H9 (cell line): Measurements from ENCODE around the gene FAM120A. TPM values are rescaled to one million over a fixed set of nuclear protein-coding genes. Genes with fewer than 3 reads are reported as not detected.

ENCODE experiments used
- DNase-seq: peaks from one replicate; pipeline ENCODE4 v3.0.0-alpha.2; 2017
- H2AFZ ChIP-seq: one replicate; pipeline ENCODE4 v1.6.1; 2013; ENCODE audit warnings: mild to moderate bottlenecking, low read length, control low read depth, moderate library complexity
- H2AK5ac ChIP-seq: 2 replicates; pipeline ENCODE4 v1.6.1; 2013; ENCODE audit warnings: low read length, control low read depth, mixed read lengths; ENCODE audit not compliant: insufficient read length
- H2BK120ac ChIP-seq: one replicate; pipeline ENCODE4 v1.6.1; 2013; ENCODE audit warnings: low read depth, mild to moderate bottlenecking, low read length, control low read depth, inconsistent platforms; ENCODE audit not compliant: poor library complexity, severe bottlenecking
- H2BK12ac ChIP-seq: 2 replicates; pipeline ENCODE4 v1.6.1; 2013; ENCODE audit warnings: low read length, control low read depth, mixed read lengths, low read depth; ENCODE audit not compliant: insufficient read length
- H2BK15ac ChIP-seq: 2 replicates; pipeline ENCODE4 v1.6.1; 2013; ENCODE audit warnings: low read depth, low read length, control low read depth
- H2BK20ac ChIP-seq: one replicate; pipeline ENCODE4 v1.6.1; 2013; ENCODE audit warnings: low read depth, mild to moderate bottlenecking, low read length, control low read depth, inconsistent platforms; ENCODE audit not compliant: poor library complexity, severe bottlenecking
- H2BK5ac ChIP-seq: 2 replicates; pipeline ENCODE4 v1.6.1; 2013; ENCODE audit warnings: low read length, control low read depth, mixed read lengths; ENCODE audit not compliant: insufficient read length
- H3K14ac ChIP-seq: 2 replicates; pipeline ENCODE4 v1.6.1; 2013; ENCODE audit warnings: low read length, control low read depth; ENCODE audit not compliant: insufficient read depth
- H3K18ac ChIP-seq: 2 replicates; pipeline ENCODE4 v1.6.1; 2013; ENCODE audit warnings: low read depth, mild to moderate bottlenecking, mixed read lengths, low read length, control low read depth; ENCODE audit not compliant: insufficient read length
- H3K23ac ChIP-seq: 2 replicates; pipeline ENCODE4 v1.6.1; 2013; ENCODE audit warnings: low read length, control low read depth, mixed read lengths, low read depth; ENCODE audit not compliant: insufficient read length
- H3K23me2 ChIP-seq: 2 replicates; pipeline ENCODE4 v1.6.1; 2013; ENCODE audit warnings: low read depth, mild to moderate bottlenecking, mixed read lengths, low read length, control low read depth; ENCODE audit not compliant: insufficient read length, poor library complexity, severe bottlenecking
- H3K27ac ChIP-seq: 2 replicates; pipeline ENCODE4 v1.5.1; 2013; ENCODE audit warnings: low read length, control low read depth, mixed read lengths, low read depth; ENCODE audit not compliant: insufficient read length
- H3K27me3 ChIP-seq: 2 replicates; pipeline ENCODE4 v1.6.1; 2013; ENCODE audit warnings: low read length, control low read depth, inconsistent platforms; ENCODE audit not compliant: insufficient read depth
- H3K4ac ChIP-seq: 2 replicates; pipeline ENCODE4 v1.6.1; 2013; ENCODE audit warnings: low read depth, mild to moderate bottlenecking, control low read depth, inconsistent platforms, low read length, moderate library complexity
- H3K4me1 ChIP-seq: 2 replicates; pipeline ENCODE4 v1.6.1; 2013; ENCODE audit warnings: low read length, control low read depth, inconsistent platforms; ENCODE audit not compliant: insufficient read depth
- H3K4me2 ChIP-seq: 2 replicates; pipeline ENCODE4 v1.6.1; 2013; ENCODE audit warnings: low read length, control low read depth, mixed read lengths; ENCODE audit not compliant: insufficient read length, insufficient read depth
- H3K56ac ChIP-seq: 2 replicates; pipeline ENCODE4 v1.6.1; 2013; ENCODE audit warnings: low read depth, mild to moderate bottlenecking, mixed read lengths, low read length, control low read depth; ENCODE audit not compliant: insufficient read length
- H3K79me1 ChIP-seq: 2 replicates; pipeline ENCODE4 v1.6.1; 2013; ENCODE audit warnings: low read depth, mild to moderate bottlenecking, moderate library complexity, low read length, control low read depth, inconsistent platforms; ENCODE audit not compliant: insufficient read depth, poor library complexity, severe bottlenecking
- H3K79me2 ChIP-seq: 2 replicates; pipeline ENCODE4 v1.6.1; 2013; ENCODE audit warnings: low read length, control low read depth, inconsistent platforms; ENCODE audit not compliant: insufficient read depth
- H3K9ac ChIP-seq: 2 replicates; pipeline ENCODE4 v1.6.1; 2013; ENCODE audit warnings: low read length, control low read depth, mixed read lengths; ENCODE audit not compliant: insufficient read length; ENCODE audit errors: extremely low read depth
- H3K9me3 ChIP-seq: one replicate; pipeline ENCODE4 v1.6.1; 2013; ENCODE audit warnings: low read depth, low read length, inconsistent platforms; ENCODE audit not compliant: control insufficient read depth
- H3T11ph ChIP-seq: one replicate; pipeline ENCODE4 v1.6.1; 2013; ENCODE audit warnings: mild to moderate bottlenecking, low read length, control low read depth, inconsistent platforms
- H4K20me1 ChIP-seq: one replicate; pipeline ENCODE4 v1.6.1; 2013; ENCODE audit not compliant: control insufficient read depth, insufficient read length, insufficient read depth
- H4K5ac ChIP-seq: 2 replicates; pipeline ENCODE4 v1.6.1; 2013; ENCODE audit warnings: low read depth, mild to moderate bottlenecking, mixed read lengths, low read length, control low read depth; ENCODE audit not compliant: insufficient read length
- H4K8ac ChIP-seq: replicated peaks from 2 replicates; pipeline ENCODE4 v1.6.1; 2013; ENCODE audit warnings: low read length, control low read depth, mixed read lengths, low read depth; ENCODE audit not compliant: insufficient read length
- H4K91ac ChIP-seq: 2 replicates; pipeline ENCODE4 v1.6.1; 2013; ENCODE audit warnings: low read depth, mild to moderate bottlenecking, moderate library complexity, mixed read lengths, low read length, control low read depth; ENCODE audit not compliant: insufficient read length
- H3K27ac Mint-ChIP-seq, 3 experiments: 2 replicates in 2 of 3; 3 replicates in 1 of 3; pipeline ENCODE4 v1.8.0; 2020 to 2021; ENCODE audit warnings: mixed read lengths in 3 of 3, mild to moderate bottlenecking in 1 of 3, moderate library complexity in 1 of 3
- H3K27me3 Mint-ChIP-seq: 2 replicates; pipeline ENCODE4 v1.8.0; 2021; ENCODE audit warnings: low read depth, mild to moderate bottlenecking, moderate library complexity, mixed read lengths
- H3K36me3 Mint-ChIP-seq, 3 experiments: 2 replicates in 2 of 3; 3 replicates in 1 of 3; pipeline ENCODE4 v1.8.0; 2020 to 2021; ENCODE audit warnings: low read depth in 3 of 3, mixed read lengths in 3 of 3; ENCODE audit not compliant: insufficient read depth in 1 of 3
- H3K4me1 Mint-ChIP-seq, 2 experiments: 2 replicates each; pipeline ENCODE4 v1.8.0; 2020; ENCODE audit warnings: mixed read lengths in 2 of 2
- H3K4me3 Mint-ChIP-seq, 2 experiments: 2 replicates in 1 of 2; 3 replicates in 1 of 2; pipeline ENCODE4 v1.8.0; 2020 to 2021; ENCODE audit warnings: mild to moderate bottlenecking in 2 of 2, mixed read lengths in 2 of 2, moderate library complexity in 1 of 2
- H3K9me3 Mint-ChIP-seq, 2 experiments: 2 replicates in 1 of 2; 3 replicates in 1 of 2; pipeline ENCODE4 v1.8.0; 2020; ENCODE audit warnings: mild to moderate bottlenecking in 2 of 2, mixed read lengths in 2 of 2, moderate library complexity in 1 of 2
- WGBS: extraction: QIAGEN DNeasy Blood & Tissue Kit; methylation state at CpG from one replicate; pipeline ENCODE4 v1.1.7; 2013; ENCODE audit warnings: missing lambda C conversion rate, low lambda C conversion rate, mixed read lengths; ENCODE audit not compliant: insufficient read length; ENCODE audit errors: extremely low coverage; 5-methylcytosine and 5-hydroxymethylcytosine counted together
- total RNA-seq: library from RNA; stranded (reverse); gene quantifications from 2 replicates; pipeline ENCODE4 v1.2.1, GENCODE V29; 2021
- TF ChIP-seq, protein P1 (sequence below): fragments of 200-600 bp; sonication (generic); conservative IDR thresholded peaks from 3 replicates; pipeline ENCODE4 v1.8.0; 2021; ENCODE audit warnings: antibody characterized with exemption, mild to moderate bottlenecking

The FAM120A gene
- total RNA-seq, 1 experiment from 2014 or later, result 57.7 TPM

GRCh38 chr9:93475108-93475507 lies 23.6 kb downstream of the FAM120A start:
- Histone ChIP-seq H2BK120ac (no peak overlapping the region), H2BK12ac (no peak overlapping the region), H3K56ac (no peak overlapping the region), H3K23ac (no peak overlapping the region), H2BK20ac (no peak overlapping the region), H2BK15ac (no peak overlapping the region), H4K5ac (no peak overlapping the region), H3K27ac (no peak overlapping the region), H3T11ph (no peak overlapping the region), H3K4ac (no peak overlapping the region), H2BK5ac (no peak overlapping the region), H4K20me1 (no peaks in the 10 kb centered on the region), H3K4me1 (no peaks in the 10 kb centered on the region), H3K27me3 (no peaks in the 10 kb centered on the region), H4K91ac (no peak overlapping the region), H3K9me3 (no peaks in the 10 kb centered on the region), H3K23me2 (no peaks in the 10 kb centered on the region), H2AK5ac (no peak overlapping the region), H3K4me2 (no peak overlapping the region), H3K14ac (no peak overlapping the region), H3K9ac (no peak overlapping the region), H4K8ac (no peak overlapping the region), H3K79me2 (peaks cover 2% of the 10 kb centered on the region; the same call in 1 of the 2 replicates), H2AFZ (no peak overlapping the region), H3K18ac (no peak overlapping the region), H3K79me1 (no peaks in the 10 kb centered on the region)
- Mint-ChIP-seq H3K9me3 (no peaks in the 10 kb centered on the region), H3K4me3 (no peak overlapping the region), H3K27ac (peak overlapping the region in 1 of 3 experiments; percentile 17; a peak in 1 of 7 replicates), H3K27me3 (no peaks in the 10 kb centered on the region), H3K36me3 (peaks cover 17 to 47% (median 43%) of the 10 kb centered on the region in 3 experiments; a peak in 6 of 7 replicates), H3K4me1 (peaks cover 13 to 20% of the 10 kb centered on the region in 2 experiments)
- DNase-seq, result no peak
- WGBS, result no CpG with 5 or more reads among the region's 3 CpGs
- TF ChIP-seq, protein P1, sequence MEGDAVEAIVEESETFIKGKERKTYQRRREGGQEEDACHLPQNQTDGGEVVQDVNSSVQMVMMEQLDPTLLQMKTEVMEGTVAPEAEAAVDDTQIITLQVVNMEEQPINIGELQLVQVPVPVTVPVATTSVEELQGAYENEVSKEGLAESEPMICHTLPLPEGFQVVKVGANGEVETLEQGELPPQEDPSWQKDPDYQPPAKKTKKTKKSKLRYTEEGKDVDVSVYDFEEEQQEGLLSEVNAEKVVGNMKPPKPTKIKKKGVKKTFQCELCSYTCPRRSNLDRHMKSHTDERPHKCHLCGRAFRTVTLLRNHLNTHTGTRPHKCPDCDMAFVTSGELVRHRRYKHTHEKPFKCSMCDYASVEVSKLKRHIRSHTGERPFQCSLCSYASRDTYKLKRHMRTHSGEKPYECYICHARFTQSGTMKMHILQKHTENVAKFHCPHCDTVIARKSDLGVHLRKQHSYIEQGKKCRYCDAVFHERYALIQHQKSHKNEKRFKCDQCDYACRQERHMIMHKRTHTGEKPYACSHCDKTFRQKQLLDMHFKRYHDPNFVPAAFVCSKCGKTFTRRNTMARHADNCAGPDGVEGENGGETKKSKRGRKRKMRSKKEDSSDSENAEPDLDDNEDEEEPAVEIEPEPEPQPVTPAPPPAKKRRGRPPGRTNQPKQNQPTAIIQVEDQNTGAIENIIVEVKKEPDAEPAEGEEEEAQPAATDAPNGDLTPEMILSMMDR, result no peak
